ENCODE results near the gene SLC25A22. TPM values are rescaled to one million over a fixed set of nuclear protein-coding genes. Genes with fewer than 3 reads are reported as not detected.
A peak's percentile ranks its signal among the peaks of the same experiment; 100 is the strongest.

SLC25A22 gene
- total RNA-seq, 2 donors from 2014 or later: 55.8 to 69.5 TPM

DNA sequence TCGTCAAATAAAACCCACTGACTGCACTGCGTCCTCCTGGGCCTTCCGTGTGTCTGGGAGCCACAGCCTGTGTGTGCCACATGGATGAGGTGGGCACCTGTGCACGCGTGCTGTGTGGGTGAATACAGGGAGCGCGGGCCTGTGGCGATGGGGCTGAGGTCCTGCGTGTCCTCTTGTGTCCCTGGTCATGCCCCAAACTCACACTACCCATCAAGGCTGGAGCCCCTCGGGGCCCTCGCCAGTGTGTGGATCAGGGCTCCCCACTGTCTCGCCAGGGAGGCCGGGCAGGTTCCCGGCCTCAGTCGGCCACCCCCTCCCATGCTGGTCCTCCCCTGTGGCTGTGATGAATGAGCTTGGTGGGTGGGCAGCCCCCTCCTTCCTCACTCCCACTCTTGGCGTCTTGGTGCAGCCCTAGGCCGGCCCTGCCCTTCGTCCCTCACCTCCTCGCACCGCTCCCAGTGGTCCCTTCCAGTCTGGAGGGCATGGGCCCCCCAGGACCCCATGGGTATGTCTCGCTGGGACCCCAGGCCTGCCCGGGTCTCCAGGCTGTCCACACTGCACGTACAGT lies 34.0 kb upstream of the SLC25A22 start:
- ATAC-seq: no peak
- intact Hi-C loops (cut with DNase I): no loop called here
- peaks cover 87% of the 10 kb centered on the region for H3K4me1 ChIP-seq
- no peak for DNase-seq
- H3K27ac ChIP-seq: peak overlapping the region; percentile 96 to 99 (median 98)
- H3K27me3 ChIP-seq: no peaks in the 10 kb centered on the region
- no peak for TF ChIP-seq POLR2A (IDR thresholded peaks at IDR 0.05)
- TF ChIP-seq, protein P1, sequence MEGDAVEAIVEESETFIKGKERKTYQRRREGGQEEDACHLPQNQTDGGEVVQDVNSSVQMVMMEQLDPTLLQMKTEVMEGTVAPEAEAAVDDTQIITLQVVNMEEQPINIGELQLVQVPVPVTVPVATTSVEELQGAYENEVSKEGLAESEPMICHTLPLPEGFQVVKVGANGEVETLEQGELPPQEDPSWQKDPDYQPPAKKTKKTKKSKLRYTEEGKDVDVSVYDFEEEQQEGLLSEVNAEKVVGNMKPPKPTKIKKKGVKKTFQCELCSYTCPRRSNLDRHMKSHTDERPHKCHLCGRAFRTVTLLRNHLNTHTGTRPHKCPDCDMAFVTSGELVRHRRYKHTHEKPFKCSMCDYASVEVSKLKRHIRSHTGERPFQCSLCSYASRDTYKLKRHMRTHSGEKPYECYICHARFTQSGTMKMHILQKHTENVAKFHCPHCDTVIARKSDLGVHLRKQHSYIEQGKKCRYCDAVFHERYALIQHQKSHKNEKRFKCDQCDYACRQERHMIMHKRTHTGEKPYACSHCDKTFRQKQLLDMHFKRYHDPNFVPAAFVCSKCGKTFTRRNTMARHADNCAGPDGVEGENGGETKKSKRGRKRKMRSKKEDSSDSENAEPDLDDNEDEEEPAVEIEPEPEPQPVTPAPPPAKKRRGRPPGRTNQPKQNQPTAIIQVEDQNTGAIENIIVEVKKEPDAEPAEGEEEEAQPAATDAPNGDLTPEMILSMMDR (IDR thresholded peaks at IDR 0.05): no peak
- H3K4me3 ChIP-seq: no peak overlapping the region
- no peaks in the 10 kb centered on the region for H3K9me3 ChIP-seq
- peaks cover 0 to 4% of the 10 kb centered on the region in 2 donors for H3K36me3 ChIP-seq (replicated peaks in 1 of 2; ENCODE audit: insufficient read depth in 1 of 2, low read depth in 2 of 2)
- 65 to 74% methylated on average over 15 to 21 of the region's 23 CpGs for WGBS, 2 donors

DNA sequence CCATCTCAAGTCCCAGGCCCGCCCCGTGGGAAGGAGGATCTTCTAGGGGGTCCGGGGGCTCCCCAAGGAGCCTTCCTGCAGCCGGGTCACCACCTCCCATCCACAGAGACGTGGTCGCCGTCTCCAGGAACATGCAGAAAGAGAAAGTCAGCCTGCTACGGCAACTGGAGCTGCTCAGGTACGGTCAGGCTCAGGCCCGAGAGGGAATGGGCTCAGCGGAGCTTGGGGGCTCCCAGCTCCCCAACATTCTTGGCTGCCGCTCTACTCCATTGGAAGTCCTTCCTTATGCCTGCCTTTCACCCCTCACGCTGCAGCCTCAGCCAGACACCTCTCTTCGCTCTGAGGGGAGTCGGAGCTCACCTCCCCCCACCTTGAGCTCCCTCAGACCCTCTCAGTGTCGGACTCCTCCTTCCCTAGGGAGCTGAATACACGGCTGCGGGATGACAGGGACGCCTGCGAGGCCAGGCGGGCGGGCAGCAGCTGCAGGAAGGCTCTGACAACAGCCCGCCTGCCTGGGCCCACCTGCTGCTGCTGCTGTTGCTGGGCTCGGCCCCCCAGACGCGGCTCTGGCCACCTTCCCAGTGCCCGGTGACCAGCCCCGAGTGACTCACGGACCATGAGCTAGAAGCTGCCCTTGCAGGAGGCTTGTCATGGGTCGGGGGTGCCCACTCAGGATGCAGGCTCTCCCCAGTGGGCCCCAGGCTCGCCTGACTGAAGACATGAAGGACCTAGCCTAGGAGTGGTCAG lies 33.2 kb upstream of the SLC25A22 start:
- Histone ChIP-seq H3K9me3 (no peaks in the 10 kb centered on the region), H3K27ac (peak overlapping the region in 1 of 4 donors; percentile 99), H3K36me3 (replicated peaks in 1 of 2; ENCODE audit: insufficient read depth in 1 of 2, low read depth in 2 of 2) (peaks cover 0 to 2% of the 10 kb centered on the region in 2 donors), H3K4me3 (no peak overlapping the region), H3K4me1 (peaks cover 87% of the 10 kb centered on the region), H3K27me3 (no peaks in the 10 kb centered on the region)
- intact Hi-C loops (cut with DNase I): no loop called here
- WGBS, 2 donors: 83 to 97% methylated on average over 17 to 31 of the region's 31 CpGs
- DNase-seq (peak in 1 of 4 donors; percentile 27), ATAC-seq (no peak)
- TF ChIP-seq, protein P1 (IDR thresholded peaks at IDR 0.05): no peak
- no peak for TF ChIP-seq POLR2A (IDR thresholded peaks at IDR 0.05)

DNA sequence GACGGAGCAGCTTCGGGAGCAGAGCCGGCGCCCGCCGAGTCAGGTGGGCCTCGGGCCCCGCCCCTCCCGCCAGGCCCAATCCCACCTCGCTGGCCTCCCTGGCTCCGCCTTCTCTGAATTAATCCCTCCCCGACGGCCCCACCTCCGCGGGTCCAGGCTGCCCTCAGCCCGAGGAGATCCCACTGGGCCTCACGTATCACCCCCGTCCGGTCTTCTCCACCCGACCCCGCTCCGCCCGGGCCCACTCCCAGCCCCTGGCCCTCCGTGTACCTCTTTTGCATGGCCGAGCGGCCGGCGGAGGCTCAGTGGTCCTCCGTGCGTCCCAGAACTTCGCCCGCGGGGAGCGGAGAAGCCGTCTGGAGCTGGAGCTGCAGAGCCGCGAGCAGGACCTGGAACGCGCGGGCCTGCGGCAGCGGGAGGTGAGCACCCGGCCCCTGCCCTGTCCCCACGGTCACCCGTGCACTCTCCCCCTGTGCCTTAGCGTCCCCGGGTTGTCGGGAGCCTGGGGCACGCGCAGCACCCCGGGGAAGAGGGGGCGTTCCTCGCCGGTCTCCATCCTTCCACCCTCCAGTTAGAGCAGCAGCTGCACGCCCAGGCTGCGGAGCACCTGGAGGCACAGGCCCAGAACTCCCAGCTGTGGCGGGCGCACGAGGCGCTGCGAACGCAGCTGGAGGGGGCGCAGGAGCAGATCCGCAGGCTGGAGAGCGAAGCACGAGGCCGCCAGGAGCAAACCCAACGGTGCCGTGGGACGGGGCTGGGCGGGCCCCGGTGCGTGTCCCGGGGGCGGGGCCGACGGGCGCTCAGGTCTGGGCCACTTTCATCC lies 32.4 kb upstream of the SLC25A22 start:
- peak in 1 of 4 donors; percentile 31 for DNase-seq

DNA sequence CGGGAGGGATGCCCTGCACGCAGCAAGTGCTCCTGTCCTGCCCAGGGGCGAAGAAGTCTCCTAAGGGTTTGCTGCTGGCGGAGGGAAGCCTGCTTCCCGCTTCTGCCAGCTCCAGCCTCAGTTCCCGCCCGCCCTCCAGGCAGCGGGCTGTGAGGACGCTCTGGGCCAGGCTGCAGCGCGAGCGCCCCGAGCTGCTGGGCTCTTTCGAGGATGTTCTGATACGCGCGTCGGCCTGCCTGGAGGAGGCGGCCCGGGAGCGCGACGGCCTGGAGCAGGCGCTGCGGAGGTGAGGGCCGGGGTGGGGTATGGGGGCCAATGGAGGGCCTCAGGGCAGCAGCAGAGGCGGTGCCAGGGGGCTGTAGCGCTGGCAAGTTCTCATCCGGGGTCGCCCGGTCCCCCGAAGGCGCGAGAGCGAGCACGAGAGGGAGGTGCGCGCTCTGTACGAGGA lies 31.8 kb upstream of the SLC25A22 start:
- Histone ChIP-seq H3K4me3 (no peak overlapping the region), H3K36me3 (replicated peaks in 1 of 2; ENCODE audit: insufficient read depth in 1 of 2, low read depth in 2 of 2) (no peaks in the 10 kb centered on the region), H3K27me3 (no peaks in the 10 kb centered on the region), H3K4me1 (peaks cover 89% of the 10 kb centered on the region), H3K9me3 (no peaks in the 10 kb centered on the region), H3K27ac (peak overlapping the region; percentile 52 to 100 (median 92))
- DNase-seq (no peak), ATAC-seq (no peak)
- TF ChIP-seq POLR2A (IDR thresholded peaks at IDR 0.05): no peak
- TF ChIP-seq, protein P1 (IDR thresholded peaks at IDR 0.05): no peak
- intact Hi-C loops (cut with DNase I): no loop called here
- 69 to 93% methylated on average over 3 to 29 of the region's 39 CpGs for WGBS, 2 donors

More for the DNA sequence above, 32.4 kb upstream of the SLC25A22 start:
- TF ChIP-seq, protein P1 (IDR thresholded peaks at IDR 0.05): no peak
- no peak for TF ChIP-seq POLR2A (IDR thresholded peaks at IDR 0.05)
- no peaks in the 10 kb centered on the region for H3K36me3 ChIP-seq (replicated peaks in 1 of 2; ENCODE audit: insufficient read depth in 1 of 2, low read depth in 2 of 2)
- no peak overlapping the region for H3K4me3 ChIP-seq
- no peaks in the 10 kb centered on the region for H3K9me3 ChIP-seq
- intact Hi-C loops (cut with DNase I): no loop called here
- H3K27me3 ChIP-seq: no peaks in the 10 kb centered on the region
- H3K4me1 ChIP-seq: peaks cover 88% of the 10 kb centered on the region
- 55 to 86% methylated on average over 21 to 65 of the region's 78 CpGs for WGBS, 2 donors
- H3K27ac ChIP-seq: no peak overlapping the region
- no peak for ATAC-seq

Measured in body of pancreas (tissue), 4 donors.